ENCODE data around the gene ZFYVE21. TPM values are rescaled to one million over a fixed set of nuclear protein-coding genes. Genes with fewer than 3 reads are reported as not detected.

ZFYVE21 gene
- total and polyA plus RNA-seq, 2 donors from 2014 or later, result 67.8 to 70.9 TPM

DNA sequence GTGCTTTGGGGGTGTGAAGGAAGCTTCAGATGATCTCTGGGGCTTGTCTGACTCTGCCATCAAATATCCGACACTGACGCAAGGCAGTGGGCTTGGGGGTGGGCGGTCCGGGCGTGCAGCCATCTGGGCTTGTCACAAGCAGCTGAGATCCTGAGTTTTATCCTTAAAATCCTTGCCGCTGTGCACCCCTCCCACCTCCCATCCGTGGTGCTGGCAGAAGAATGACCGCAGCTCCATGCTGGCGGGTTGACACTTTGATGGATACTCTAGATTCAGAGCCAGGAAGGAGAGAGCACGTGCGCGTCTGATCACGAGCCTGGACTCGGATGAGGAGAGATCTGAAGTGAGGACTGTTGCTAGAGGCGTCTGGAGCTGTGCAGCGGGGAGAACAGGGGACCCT, 3.0 kb downstream of the ZFYVE21 start:
- FAIRE-seq (no peak), DNase-seq (peak in 1 of 5 donors; percentile 67)
- intact Hi-C loops (cut with DNase I), result no loop called here
- no peak overlapping the region for H3K4me3 ChIP-seq (ENCODE audit: low read length in 3 of 3)
- TF ChIP-seq CTCF (IDR thresholded peaks at IDR 0.05; ENCODE audit: borderline replicate concordance, extremely low read depth, insufficient read depth), result no peak
- H3K27me3 ChIP-seq (ENCODE audit: control insufficient read depth, insufficient read depth, low read length), result no peaks in the 10 kb centered on the region
- no peaks in the 10 kb centered on the region for H3K9me3 ChIP-seq (ENCODE audit: control insufficient read depth in 2 of 3, insufficient read depth in 1 of 3, low read length in 3 of 3)
- H3K4me1 ChIP-seq (ENCODE audit: control insufficient read depth in 2 of 3, insufficient read depth in 2 of 3, low read depth in 1 of 3, low read length in 3 of 3), result peaks cover 0 to 16% (median 13%) of the 10 kb centered on the region in 3 donors
- H3K27ac ChIP-seq (ENCODE audit: low read depth in 2 of 2, low read length in 2 of 2), result no peak overlapping the region
- H3K9ac ChIP-seq (ENCODE audit: low read length in 3 of 3), result no peak overlapping the region
- H3K36me3 ChIP-seq (ENCODE audit: control insufficient read depth in 2 of 3, insufficient read depth in 3 of 3, low read length in 3 of 3), result no peaks in the 10 kb centered on the region

- FAIRE-seq, result no peak
- peaks cover 0 to 16% (median 16%) of the 10 kb centered on the region in 3 donors for H3K4me1 ChIP-seq (ENCODE audit: control insufficient read depth in 2 of 3, insufficient read depth in 2 of 3, low read depth in 1 of 3, low read length in 3 of 3)
These were observed 4.1 kb downstream of the ZFYVE21 start for GRCh38 chr14:103719751-103720150.

GRCh38 chr14:103721334-103722120, 5.9 kb downstream of the ZFYVE21 start:
- Histone ChIP-seq H3K9me3 (ENCODE audit: control insufficient read depth in 2 of 3, insufficient read depth in 1 of 3, low read length in 3 of 3) (no peaks in the 10 kb centered on the region), H3K27me3 (ENCODE audit: control insufficient read depth, insufficient read depth, low read length) (no peaks in the 10 kb centered on the region), H3K9ac (ENCODE audit: low read length in 3 of 3) (no peak overlapping the region), H3K4me3 (ENCODE audit: low read length in 3 of 3) (no peak overlapping the region), H3K4me1 (ENCODE audit: control insufficient read depth in 2 of 3, insufficient read depth in 2 of 3, low read depth in 1 of 3, low read length in 3 of 3) (peaks cover 0 to 17% (median 15%) of the 10 kb centered on the region in 3 donors), H3K36me3 (ENCODE audit: control insufficient read depth in 2 of 3, insufficient read depth in 3 of 3, low read length in 3 of 3) (peaks cover 0 to 3% (median 0%) of the 10 kb centered on the region in 3 donors), H3K27ac (ENCODE audit: low read depth in 2 of 2, low read length in 2 of 2) (no peak overlapping the region)
- no peak for DNase-seq
- intact Hi-C loops (cut with DNase I), result no loop called here
- FAIRE-seq, result no peak
- no peak for TF ChIP-seq CTCF (IDR thresholded peaks at IDR 0.05; ENCODE audit: borderline replicate concordance, extremely low read depth, insufficient read depth)

More at GRCh38 chr14:103719751-103720150, 4.1 kb downstream of the ZFYVE21 start:
- H3K9ac ChIP-seq (ENCODE audit: low read length in 3 of 3), result no peak overlapping the region
- no peaks in the 10 kb centered on the region for H3K27me3 ChIP-seq (ENCODE audit: control insufficient read depth, insufficient read depth, low read length)
- H3K4me3 ChIP-seq (ENCODE audit: low read length in 3 of 3), result no peak overlapping the region
- no peaks in the 10 kb centered on the region for H3K36me3 ChIP-seq (ENCODE audit: control insufficient read depth in 2 of 3, insufficient read depth in 3 of 3, low read length in 3 of 3)
- H3K27ac ChIP-seq (ENCODE audit: low read depth in 2 of 2, low read length in 2 of 2), result no peak overlapping the region
- H3K9me3 ChIP-seq (ENCODE audit: control insufficient read depth in 2 of 3, insufficient read depth in 1 of 3, low read length in 3 of 3), result no peaks in the 10 kb centered on the region
- no peak for DNase-seq
- intact Hi-C loops (cut with DNase I), result no loop called here
- TF ChIP-seq CTCF (IDR thresholded peaks at IDR 0.05; ENCODE audit: borderline replicate concordance, extremely low read depth, insufficient read depth), result no peak
